H1 (cell line): Measurements from ENCODE around the gene DENND4A. TPM values are rescaled to one million over a fixed set of nuclear protein-coding genes. Genes with fewer than 3 reads are reported as not detected.

Experiments used
- CTCF ChIA-PET: fragments of 300-600 bp; sonication (Branson Sonifier 250); formaldehyde crosslinking; loops from one replicate; lab custom pipeline; 2021; ENCODE audit not compliant: partially characterized antibody; lab: Charles Lee
- POLR2A ChIA-PET: fragments of 300-600 bp; sonication (Branson Sonifier 250); formaldehyde crosslinking; loops from one replicate; lab custom pipeline; 2021; ENCODE audit warnings: inconsistent platforms; ENCODE audit not compliant: partially characterized antibody; lab: Charles Lee
- DNase-seq, 2 experiments: peaks; one replicate each; pipeline versions ENCODE4 v3.0.0 to v3.0.0-alpha.2; 2010 to 2022; ENCODE audit warnings: low spot score in 2 of 2, low read depth in 1 of 2, mixed read lengths in 1 of 2
- FAIRE-seq: peaks from 2 replicates; lab custom pipeline; 2011; peaks lifted over from hg19 to GRCh38; lab: Jason Lieb, UNC
- H2AFZ ChIP-seq: 2 replicates; pipeline ENCODE4 v1.8.1; 2012; ENCODE audit warnings: low read length, inconsistent platforms
- H2AK5ac ChIP-seq: 2 replicates; pipeline ENCODE4 v1.6.1; 2013; ENCODE audit warnings: low read depth, low read length
- H2BK120ac ChIP-seq: replicated peaks from 2 replicates; pipeline ENCODE3; 2013; ENCODE audit warnings: low read depth, low read length, inconsistent platforms
- H2BK12ac ChIP-seq: 2 replicates; pipeline ENCODE4 v1.6.1; 2013; ENCODE audit warnings: low read depth, low read length
- H2BK15ac ChIP-seq: 2 replicates; pipeline ENCODE4 v1.6.1; 2013; ENCODE audit warnings: low read length
- H2BK20ac ChIP-seq: 2 replicates; pipeline ENCODE4 v1.6.1; 2013; ENCODE audit warnings: low read length
- H2BK5ac ChIP-seq: 2 replicates; pipeline ENCODE4 v1.6.1; 2013; ENCODE audit warnings: low read depth, low read length
- H3K14ac ChIP-seq: 2 replicates; pipeline ENCODE4 v1.6.1; 2013; ENCODE audit warnings: inconsistent platforms; ENCODE audit not compliant: insufficient read length
- H3K18ac ChIP-seq: 2 replicates; pipeline ENCODE4 v1.6.1; 2013; ENCODE audit warnings: low read length; ENCODE audit errors: extremely low read depth
- H3K23ac ChIP-seq: 2 replicates; pipeline ENCODE4 v1.6.1; 2013; ENCODE audit warnings: inconsistent platforms; ENCODE audit not compliant: insufficient read length
- H3K23me2 ChIP-seq: 2 replicates; pipeline ENCODE4 v1.6.1; 2013; ENCODE audit warnings: low read depth, low read length
- H3K27ac ChIP-seq: 2 replicates; pipeline ENCODE4 v1.6.1; 2011; ENCODE audit warnings: low read depth, low read length, inconsistent platforms
- H3K27me3 ChIP-seq, 4 experiments: replicated peaks in 1 of 4; 1 replicate in 1 of 4; 2 replicates in 3 of 4; pipeline versions ENCODE4 v1.6.1 to v1.8.1; 2011 to 2013; ENCODE audit warnings: low read length in 3 of 4, mild to moderate bottlenecking in 3 of 4, inconsistent platforms in 2 of 4, mixed read lengths in 2 of 4, moderate library complexity in 1 of 4; ENCODE audit not compliant: control insufficient read depth in 3 of 4, insufficient read depth in 3 of 4; ENCODE audit errors: extremely low read depth in 1 of 4
- H3K36me3 ChIP-seq, 4 experiments: 2 replicates each; pipeline versions ENCODE4 v1.6.1 to v1.8.1; 2011 to 2013; ENCODE audit warnings: mild to moderate bottlenecking in 4 of 4, low read length in 3 of 4, moderate library complexity in 2 of 4, control low read depth in 1 of 4, inconsistent platforms in 1 of 4; ENCODE audit not compliant: insufficient read depth in 4 of 4, control insufficient read depth in 2 of 4
- H3K4ac ChIP-seq: replicated peaks from 2 replicates; pipeline ENCODE3; 2013; ENCODE audit warnings: low read length, low read depth, mixed read lengths, inconsistent platforms; ENCODE audit not compliant: insufficient read length
- H3K4me1 ChIP-seq, 4 experiments: replicated peaks in 1 of 4; 1 replicate in 1 of 4; 2 replicates in 3 of 4; pipeline versions ENCODE4 v1.6.1 to v1.8.1; 2011 to 2013; ENCODE audit warnings: low read length in 3 of 4, inconsistent platforms in 2 of 4, mixed read lengths in 1 of 4; ENCODE audit not compliant: insufficient read depth in 4 of 4, control insufficient read depth in 3 of 4
- H3K4me2 ChIP-seq, 2 experiments: 2 replicates each; pipeline versions ENCODE4 v1.6.1 to v1.8.1; 2011 to 2013; ENCODE audit warnings: low read depth in 2 of 2, low read length in 2 of 2, control low read depth in 1 of 2, inconsistent platforms in 1 of 2, mild to moderate bottlenecking in 1 of 2; ENCODE audit not compliant: insufficient read depth in 1 of 2
- H3K4me3 ChIP-seq, 4 experiments: fragments of 200-600, 300-600 bp in 1 of 4; sonication (generic), shearing (Covaris generic), sonication (Bioruptor Twin) in 1 of 4; 2 replicates each; pipeline versions ENCODE4 v1.5.1 to v1.8.1; 2011 to 2016; ENCODE audit warnings: low read length in 4 of 4, low read depth in 3 of 4, control low read depth in 2 of 4, inconsistent platforms in 2 of 4, mild to moderate bottlenecking in 2 of 4, mixed read lengths in 1 of 4, moderate library complexity in 1 of 4; ENCODE audit not compliant: insufficient read depth in 2 of 4; ENCODE audit errors: extremely low read depth in 1 of 4
- H3K56ac ChIP-seq: replicated peaks from 2 replicates; pipeline ENCODE3; 2013; ENCODE audit warnings: low read depth, mild to moderate bottlenecking, mixed read lengths, low read length, inconsistent platforms; ENCODE audit not compliant: insufficient read length
- H3K79me1 ChIP-seq: 2 replicates; pipeline ENCODE4 v1.6.1; 2013; ENCODE audit warnings: low read depth, low read length, control low read depth
- H3K79me2 ChIP-seq, 2 experiments: 2 replicates each; pipeline versions ENCODE4 v1.6.1 to v1.8.1; 2012 to 2013; ENCODE audit warnings: low read length in 2 of 2, mild to moderate bottlenecking in 2 of 2, inconsistent platforms in 1 of 2; ENCODE audit not compliant: insufficient read depth in 2 of 2, control insufficient read depth in 1 of 2
- H3K9ac ChIP-seq, 4 experiments: replicated peaks in 1 of 4; 1 replicate in 1 of 4; 2 replicates in 3 of 4; pipeline versions ENCODE4 v1.6.1 to v1.8.1; 2011 to 2013; ENCODE audit warnings: low read depth in 3 of 4, low read length in 3 of 4, control low read depth in 2 of 4, mild to moderate bottlenecking in 2 of 4, moderate library complexity in 2 of 4, inconsistent platforms in 1 of 4; ENCODE audit errors: extremely low read depth in 1 of 4
- H3K9me3 ChIP-seq, 2 experiments: 2 replicates each; pipeline versions ENCODE4 v1.6.1 to v1.8.1; 2012 to 2013; ENCODE audit warnings: mild to moderate bottlenecking in 2 of 2, moderate library complexity in 2 of 2, control low read depth in 1 of 2, inconsistent platforms in 1 of 2, low read depth in 1 of 2, low read length in 1 of 2, mixed read lengths in 1 of 2; ENCODE audit not compliant: insufficient read depth in 2 of 2
- H4K20me1 ChIP-seq, 2 experiments: replicated peaks in 1 of 2; 2 replicates each; pipeline versions ENCODE3 to v1.8.1; 2011 to 2013; ENCODE audit warnings: inconsistent platforms in 2 of 2, low read length in 2 of 2, mild to moderate bottlenecking in 1 of 2; ENCODE audit not compliant: insufficient read depth in 2 of 2, control insufficient read depth in 1 of 2
- H4K5ac ChIP-seq: 2 replicates; pipeline ENCODE4 v1.6.1; 2013; ENCODE audit warnings: low read length, low read depth, mixed read lengths, inconsistent platforms; ENCODE audit not compliant: insufficient read length
- H4K8ac ChIP-seq: 2 replicates; pipeline ENCODE4 v1.8.0; 2013; ENCODE audit warnings: mild to moderate bottlenecking, moderate library complexity, low read length, inconsistent platforms; ENCODE audit not compliant: insufficient read depth; ENCODE audit errors: extremely low read depth
- H4K91ac ChIP-seq: replicated peaks from 2 replicates; pipeline ENCODE3; 2013; ENCODE audit warnings: low read length, mixed read lengths, inconsistent platforms; ENCODE audit not compliant: insufficient read length
- WGBS, 2 experiments: shearing (Covaris generic) in 1 of 2; methylation state at CpG; one replicate each; pipeline versions ENCODE4 v1.1.6 to v1.1.7; 2013 to 2015; ENCODE audit warnings: low lambda C conversion rate in 2 of 2, mixed read lengths in 2 of 2, inconsistent platforms in 1 of 2, low coverage in 1 of 2, missing lambda C conversion rate in 1 of 2; ENCODE audit not compliant: insufficient replicate concordance in 2 of 2, insufficient coverage in 1 of 2, insufficient read length in 1 of 2; ENCODE audit errors: extremely low coverage in 1 of 2, missing lambda C conversion rate in 1 of 2; 5-methylcytosine and 5-hydroxymethylcytosine counted together
- polyA plus RNA-seq, 7 experiments: library from polyadenylated mRNA; depleted of rRNA in 3 of 7; stranded (reverse) in 5 of 7; unstranded in 2 of 7; fragments of >200 nt in 5 of 7; fragments of 200-250 nt in 2 of 7; gene quantifications; 1 replicate in 5 of 7; 2 replicates in 1 of 7; 4 replicates in 1 of 7; pipeline versions ENCODE4 v1.2.1 to v1.2.3, GENCODE V29; 2011 to 2013; ENCODE audit warnings: missing spikeins in 2 of 7, mixed read lengths in 2 of 7
- total RNA-seq: library from RNA; stranded (reverse); fragmentation: NEBNext Ultra II Directional; extraction: Animal tissue kit (Norgen Biotek cat#: 25700); gene quantifications from 2 replicates; pipeline ENCODE4 v1.2.1, GENCODE V29; 2021

DENND4A gene
- total and polyA plus RNA-seq, 2 of the 8 experiments (the other 6 are each of a cell fraction or from before 2014, with no cell fraction given), result 1.3 to 4.7 TPM

- no peaks in the 10 kb centered on the region for H3K4me1 ChIP-seq
- H3K56ac ChIP-seq, result no peak overlapping the region
- no peaks in the 10 kb centered on the region for H3K79me1 ChIP-seq
- no peak overlapping the region for H3K18ac ChIP-seq
- H3K23ac ChIP-seq, result no peak overlapping the region
- H2BK5ac ChIP-seq, result no peak overlapping the region
- no peak for DNase-seq
- H4K8ac ChIP-seq, result no peak overlapping the region
- H3K4me2 ChIP-seq, result no peak overlapping the region
- no peak overlapping the region for H2BK12ac ChIP-seq
- no peak overlapping the region for H2AFZ ChIP-seq
- no peak overlapping the region for H2BK15ac ChIP-seq
- no peaks in the 10 kb centered on the region for H4K20me1 ChIP-seq
- POLR2A ChIA-PET, result interaction anchor here (0.6 kb wide), 1 partner anchor 106 kb away, joined by 3 read pairs; no protein-coding TSS in a partner anchor
- H2AK5ac ChIP-seq, result no peak overlapping the region
- CTCF ChIA-PET, result no interaction called here
- no peak overlapping the region for H3K14ac ChIP-seq
- H3K4ac ChIP-seq, result no peak overlapping the region
- H3K4me3 ChIP-seq, result no peak overlapping the region
- H2BK20ac ChIP-seq, result no peak overlapping the region
- H4K91ac ChIP-seq, result no peak overlapping the region
- no peaks in the 10 kb centered on the region for H3K9me3 ChIP-seq
- FAIRE-seq, result no peak
- H2BK120ac ChIP-seq, result no peak overlapping the region
- H3K27me3 ChIP-seq, result no peaks in the 10 kb centered on the region
- 85% methylated on average over 2 of the region's 2 CpGs; no CpG with 5 or more reads in 1 of the 2 experiments for WGBS, 2 experiments
- H4K5ac ChIP-seq, result no peak overlapping the region
- no peaks in the 10 kb centered on the region for H3K79me2 ChIP-seq
- no peak overlapping the region for H3K27ac ChIP-seq
- no peak overlapping the region for H3K9ac ChIP-seq
- no peaks in the 10 kb centered on the region for H3K23me2 ChIP-seq
- H3K36me3 ChIP-seq, result no peaks in the 10 kb centered on the region
These were observed 27.0 kb downstream of the DENND4A start for GRCh38 chr15:65765106-65765505.
